ENCODE data around the gene QPRT.

DNA sequence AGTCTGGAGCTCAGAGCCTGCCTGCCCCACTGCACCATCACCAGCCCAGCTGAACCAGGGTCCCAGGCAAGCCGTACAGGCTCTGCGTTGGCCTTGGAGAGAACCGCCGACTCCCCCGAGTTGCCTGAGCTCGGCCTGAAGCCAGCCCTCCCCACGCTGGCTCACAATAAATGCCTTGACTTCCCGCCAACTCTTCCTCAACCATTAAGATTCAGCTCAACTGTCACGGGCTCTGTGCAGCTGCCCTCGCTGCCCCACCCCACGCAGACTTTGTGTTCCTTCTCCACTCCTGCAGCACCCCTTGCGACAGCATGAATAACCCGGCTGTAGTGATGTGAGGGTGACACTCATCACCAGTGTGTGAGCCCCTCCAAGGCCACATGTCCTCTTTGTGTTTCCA is 4.8 kb upstream of the QPRT start:
- TF ChIP-seq FOXM1 (IDR thresholded peaks at IDR 0.05; ENCODE audit: borderline replicate concordance) (no peak), LEF1 (IDR thresholded peaks at IDR 0.05; ENCODE audit: borderline replicate concordance) (no peak), PKNOX1 (IDR thresholded peaks at IDR 0.05) (no peak)
